Loucy (cell line): Measurements from ENCODE around the gene ZBTB32.

ENCODE experiments used
- H2AFZ ChIP-seq: fragments of 200-600 bp; sonication (generic); 2 replicates; pipeline ENCODE4 v1.6.0; 2016; ENCODE audit warnings: antibody characterized with exemption, mild to moderate bottlenecking, low read length, moderate library complexity
- H3F3A ChIP-seq: fragments of 200-600 bp; 2 replicates; pipeline ENCODE4 v1.6.0; 2016; ENCODE audit warnings: antibody characterized with exemption, low read depth, mild to moderate bottlenecking
- H3K27me3 ChIP-seq: fragments of 200-600 bp; sonication (generic); 2 replicates; pipeline ENCODE4 v1.6.1; 2014; ENCODE audit warnings: low read length, mild to moderate bottlenecking; ENCODE audit not compliant: insufficient read depth, poor library complexity, severe bottlenecking
- H3K36me3 ChIP-seq: fragments of 200-600 bp; sonication (generic); 2 replicates; pipeline ENCODE4 v1.6.1; 2016; ENCODE audit warnings: low read length; ENCODE audit not compliant: insufficient read depth
- H3K4me1 ChIP-seq: fragments of 200-600 bp; sonication (generic); 2 replicates; pipeline ENCODE4 v1.5.1; 2014; ENCODE audit warnings: low read length, mild to moderate bottlenecking; ENCODE audit not compliant: insufficient read depth, poor library complexity, severe bottlenecking
- H3K4me2 ChIP-seq: fragments of 200-600 bp; sonication (generic); 2 replicates; pipeline ENCODE4 v1.6.0; 2014; ENCODE audit warnings: antibody characterized with exemption, low read length, low read depth, mild to moderate bottlenecking; ENCODE audit not compliant: poor library complexity, severe bottlenecking
- H3K4me3 ChIP-seq: fragments of 200-600 bp; sonication (generic); 2 replicates; pipeline ENCODE4 v1.5.1; 2014; ENCODE audit warnings: low read length, mild to moderate bottlenecking, mixed read lengths; ENCODE audit not compliant: poor library complexity, severe bottlenecking
- H3K79me2 ChIP-seq: fragments of 200-600 bp; sonication (generic); 2 replicates; pipeline ENCODE4 v1.6.1; 2014; ENCODE audit warnings: low read length; ENCODE audit not compliant: insufficient read depth
- H3K9ac ChIP-seq: fragments of 200-600 bp; sonication (generic); 2 replicates; pipeline ENCODE4 v1.6.0; 2014; ENCODE audit warnings: mild to moderate bottlenecking, low read depth, low read length, moderate library complexity; ENCODE audit not compliant: poor library complexity, severe bottlenecking
- H3K9me2 ChIP-seq: fragments of 200-600 bp; sonication (generic); replicated peaks from 2 replicates; pipeline ENCODE4 v1.6.1; 2016; ENCODE audit warnings: low read depth, low read length, mixed read lengths
- H3K9me3 ChIP-seq: fragments of 200-600 bp; sonication (generic); 2 replicates; pipeline ENCODE4 v1.6.1; 2014; ENCODE audit warnings: mild to moderate bottlenecking, antibody characterized with exemption, low read length, low read depth; ENCODE audit not compliant: insufficient read depth
- H4K20me1 ChIP-seq: fragments of 200-600 bp; sonication (generic); 2 replicates; pipeline ENCODE4 v1.6.0; 2014; ENCODE audit warnings: antibody characterized with exemption, low read length, mild to moderate bottlenecking; ENCODE audit not compliant: insufficient read depth, poor library complexity, severe bottlenecking
- CTCF ChIP-seq: fragments of 200-600 bp; sonication (generic); conservative IDR thresholded peaks from 2 replicates; pipeline ENCODE4 v1.5.1; 2014; ENCODE audit warnings: mild to moderate bottlenecking, antibody characterized with exemption, low read length
- EZH2phosphoT487 ChIP-seq: fragments of 200-600 bp; IDR thresholded peaks from 2 replicates; pipeline ENCODE4 v1.6.1; 2018; ENCODE audit warnings: antibody characterized with exemption, mild to moderate bottlenecking, moderate library complexity, borderline replicate concordance

The ZBTB32 gene

GRCh38 chr19:35693835-35694599 is 10.3 kb upstream of the ZBTB32 start:
- TF ChIP-seq CTCF (peak; percentile 100), EZH2phosphoT487 (no peak)

GRCh38 chr19:35695895-35696422 is 8.4 kb upstream of the ZBTB32 start:
- H2AFZ ChIP-seq = no peak overlapping the region; the same call in 1 of the 2 replicates
- no peak overlapping the region for H3K4me2 ChIP-seq
- no peaks in the 10 kb centered on the region for H3F3A ChIP-seq
- no peak overlapping the region for H3K9ac ChIP-seq
- H3K36me3 ChIP-seq = no peaks in the 10 kb centered on the region
- no peaks in the 10 kb centered on the region for H4K20me1 ChIP-seq
- H3K9me2 ChIP-seq = no peaks in the 10 kb centered on the region
- H3K27me3 ChIP-seq = no peaks in the 10 kb centered on the region
- no peaks in the 10 kb centered on the region for H3K79me2 ChIP-seq
- no peak overlapping the region for H3K4me3 ChIP-seq
- H3K9me3 ChIP-seq = no peaks in the 10 kb centered on the region
- no peak for TF ChIP-seq CTCF
- H3K4me1 ChIP-seq = no peaks in the 10 kb centered on the region

More at GRCh38 chr19:35693835-35694599, 10.3 kb upstream of the ZBTB32 start:
- Histone ChIP-seq H3K9ac (peak overlapping the region; percentile 26), H3K79me2 (no peaks in the 10 kb centered on the region), H4K20me1 (no peaks in the 10 kb centered on the region), H3F3A (no peaks in the 10 kb centered on the region), H3K9me3 (no peaks in the 10 kb centered on the region), H3K9me2 (no peaks in the 10 kb centered on the region), H3K4me3 (no peak overlapping the region), H2AFZ (peak overlapping the region; percentile 65), H3K4me1 (no peaks in the 10 kb centered on the region), H3K4me2 (no peak overlapping the region), H3K36me3 (no peaks in the 10 kb centered on the region), H3K27me3 (no peaks in the 10 kb centered on the region)

- H2AFZ ChIP-seq = no peak overlapping the region
- H3K4me2 ChIP-seq = no peak overlapping the region
- no peaks in the 10 kb centered on the region for H3K36me3 ChIP-seq
- no peaks in the 10 kb centered on the region for H3K79me2 ChIP-seq
- H3K9me3 ChIP-seq = no peaks in the 10 kb centered on the region
- no peaks in the 10 kb centered on the region for H3K27me3 ChIP-seq
- H3K4me3 ChIP-seq = no peak overlapping the region
- no peaks in the 10 kb centered on the region for H3K9me2 ChIP-seq
- no peaks in the 10 kb centered on the region for H4K20me1 ChIP-seq
- H3K9ac ChIP-seq = no peak overlapping the region
- TF ChIP-seq CTCF = no peak
- TF ChIP-seq EZH2phosphoT487 = no peak
- no peaks in the 10 kb centered on the region for H3K4me1 ChIP-seq
- no peaks in the 10 kb centered on the region for H3F3A ChIP-seq
These were observed 7.5 kb upstream of the ZBTB32 start for GRCh38 chr19:35696835-35697234.
